Gastrocnemius medialis (tissue), 4 donors: ENCODE results near the gene UBE2L3. TPM values are rescaled to one million over a fixed set of nuclear protein-coding genes. Genes with fewer than 3 reads are reported as not detected.

Experiments
- ATAC-seq, 2 donors: fragments of 150-250 bp; one replicate each; pipeline ENCODE4 v1.9.1; 2016
- DNase-seq, 2 donors: peaks; one replicate each; pipeline ENCODE4 v3.0.0-alpha.2; 2019
- H3K27ac ChIP-seq, 4 donors: fragments of 200-600 bp; sonication (generic); 1 replicate in 1 of 4; 2 replicates in 3 of 4; pipeline ENCODE4 v1.5.1; 2016 to 2018; ENCODE audit warnings: mild to moderate bottlenecking in 2 of 4, moderate library complexity in 1 of 4
- H3K27me3 ChIP-seq, 3 donors: fragments of 200-600 bp; sonication (generic) in 2 of 3; 1 replicate in 1 of 3; 2 replicates in 2 of 3; pipeline versions ENCODE4 v1.5.1 to v1.6.0; 2016 to 2019; ENCODE audit warnings: mild to moderate bottlenecking in 1 of 3, moderate library complexity in 1 of 3
- H3K36me3 ChIP-seq, 2 donors: fragments of 200-600 bp; sonication (generic) in 1 of 2; one replicate each; pipeline ENCODE4 v1.5.1; 2017 to 2018
- H3K4me1 ChIP-seq, 2 donors: fragments of 200-600 bp; sonication (generic) in 1 of 2; one replicate each; pipeline ENCODE4 v1.5.1; 2016 to 2017; ENCODE audit warnings: mild to moderate bottlenecking in 2 of 2
- H3K4me3 ChIP-seq, 4 donors: fragments of 200-600 bp; sonication (generic) in 3 of 4; 1 replicate in 1 of 4; 2 replicates in 3 of 4; pipeline ENCODE4 v1.5.1; 2016 to 2019; ENCODE audit warnings: mild to moderate bottlenecking in 2 of 4
- H3K9me3 ChIP-seq, 3 donors: fragments of 200-600 bp; sonication (generic) in 2 of 3; 1 replicate in 1 of 3; 2 replicates in 2 of 3; pipeline ENCODE4 v1.5.1; 2016 to 2019
- POLR2A ChIP-seq, 2 donors: fragments of 450-650 bp; IDR thresholded peaks; one replicate each; pipeline ENCODE4 v1.6.1; 2017; ENCODE audit warnings: antibody characterized with exemption in 2 of 2, mild to moderate bottlenecking in 2 of 2, moderate library complexity in 2 of 2
- in situ Hi-C, 4 donors: fragments of 200-750 bp; cut with MboI; loops; one replicate each; pipeline versions ENCODE4 v1.15.0 to v1.8.0; 2017; ENCODE audit warnings: low sequenced_read_pairs in 4 of 4
- intact Hi-C: fragments of 100-400 bp; cut with DNase I; formaldehyde crosslinking; loops from one replicate; pipeline ENCODE4 v1.15.1; 2023; ENCODE audit warnings: low total_unique reads
- total RNA-seq, 4 donors: library from RNA; depleted of rRNA; stranded (reverse); fragments of >200 nt; gene quantifications; one replicate each; pipeline versions ENCODE4 v1.1.0 to v1.2.3, GENCODE V29; 2016
- TF ChIP-seq, protein P1 (sequence below), 5 experiments: fragments of 450-650 bp in 3 of 5; fragments of 200-600 bp in 2 of 5; sonication (generic) in 2 of 5; IDR thresholded peaks in 4 of 5; conservative IDR thresholded peaks in 1 of 5; 1 replicate in 4 of 5; 2 replicates in 1 of 5; pipeline ENCODE4 v1.5.1; 2016 to 2019; ENCODE audit warnings: antibody characterized with exemption in 5 of 5, mild to moderate bottlenecking in 3 of 5, moderate library complexity in 3 of 5

Gene UBE2L3
- total RNA-seq, 4 donors from 2014 or later, result 61.5 to 88.7 (median 70.5) TPM

DNA sequence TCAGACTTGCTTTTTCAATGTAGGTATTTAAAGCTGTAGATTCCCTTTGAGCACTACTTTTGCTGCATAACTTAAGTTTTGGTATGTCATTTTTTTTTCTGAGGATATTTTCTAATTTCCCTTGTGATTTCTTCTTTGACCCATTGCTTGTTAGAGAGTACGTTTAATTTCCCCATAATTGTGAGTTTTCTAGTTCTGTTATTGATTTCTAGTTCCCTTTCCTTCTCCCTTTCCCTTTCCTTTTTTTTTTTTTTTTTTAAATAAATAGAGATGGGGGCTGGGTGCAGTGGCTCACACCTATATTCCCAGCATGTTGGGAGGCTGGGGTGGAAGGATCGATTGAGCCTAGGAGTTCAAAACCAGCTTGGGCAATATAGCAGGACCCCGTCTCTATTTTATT, 30.8 kb downstream of the UBE2L3 start:
- in situ Hi-C loops (no loop called here), intact Hi-C loops (no loop called here)
- H3K4me1 ChIP-seq, result peaks cover 14 to 24% of the 10 kb centered on the region in 2 donors
- no peak overlapping the region for H3K4me3 ChIP-seq
- TF ChIP-seq, protein P1, sequence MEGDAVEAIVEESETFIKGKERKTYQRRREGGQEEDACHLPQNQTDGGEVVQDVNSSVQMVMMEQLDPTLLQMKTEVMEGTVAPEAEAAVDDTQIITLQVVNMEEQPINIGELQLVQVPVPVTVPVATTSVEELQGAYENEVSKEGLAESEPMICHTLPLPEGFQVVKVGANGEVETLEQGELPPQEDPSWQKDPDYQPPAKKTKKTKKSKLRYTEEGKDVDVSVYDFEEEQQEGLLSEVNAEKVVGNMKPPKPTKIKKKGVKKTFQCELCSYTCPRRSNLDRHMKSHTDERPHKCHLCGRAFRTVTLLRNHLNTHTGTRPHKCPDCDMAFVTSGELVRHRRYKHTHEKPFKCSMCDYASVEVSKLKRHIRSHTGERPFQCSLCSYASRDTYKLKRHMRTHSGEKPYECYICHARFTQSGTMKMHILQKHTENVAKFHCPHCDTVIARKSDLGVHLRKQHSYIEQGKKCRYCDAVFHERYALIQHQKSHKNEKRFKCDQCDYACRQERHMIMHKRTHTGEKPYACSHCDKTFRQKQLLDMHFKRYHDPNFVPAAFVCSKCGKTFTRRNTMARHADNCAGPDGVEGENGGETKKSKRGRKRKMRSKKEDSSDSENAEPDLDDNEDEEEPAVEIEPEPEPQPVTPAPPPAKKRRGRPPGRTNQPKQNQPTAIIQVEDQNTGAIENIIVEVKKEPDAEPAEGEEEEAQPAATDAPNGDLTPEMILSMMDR (IDR thresholded peaks at IDR 0.05 in 4 of 5, conservative IDR thresholded peaks at IDR 0.05 in 1 of 5), result no peak
- TF ChIP-seq POLR2A (IDR thresholded peaks at IDR 0.05), result no peak
- H3K9me3 ChIP-seq, result no peaks in the 10 kb centered on the region
- no peak overlapping the region for H3K27ac ChIP-seq
- H3K27me3 ChIP-seq, result no peaks in the 10 kb centered on the region
- DNase-seq, result no peak
- H3K36me3 ChIP-seq, result peaks cover 0 to 24% of the 10 kb centered on the region in 2 donors
- ATAC-seq, result no peak

DNA sequence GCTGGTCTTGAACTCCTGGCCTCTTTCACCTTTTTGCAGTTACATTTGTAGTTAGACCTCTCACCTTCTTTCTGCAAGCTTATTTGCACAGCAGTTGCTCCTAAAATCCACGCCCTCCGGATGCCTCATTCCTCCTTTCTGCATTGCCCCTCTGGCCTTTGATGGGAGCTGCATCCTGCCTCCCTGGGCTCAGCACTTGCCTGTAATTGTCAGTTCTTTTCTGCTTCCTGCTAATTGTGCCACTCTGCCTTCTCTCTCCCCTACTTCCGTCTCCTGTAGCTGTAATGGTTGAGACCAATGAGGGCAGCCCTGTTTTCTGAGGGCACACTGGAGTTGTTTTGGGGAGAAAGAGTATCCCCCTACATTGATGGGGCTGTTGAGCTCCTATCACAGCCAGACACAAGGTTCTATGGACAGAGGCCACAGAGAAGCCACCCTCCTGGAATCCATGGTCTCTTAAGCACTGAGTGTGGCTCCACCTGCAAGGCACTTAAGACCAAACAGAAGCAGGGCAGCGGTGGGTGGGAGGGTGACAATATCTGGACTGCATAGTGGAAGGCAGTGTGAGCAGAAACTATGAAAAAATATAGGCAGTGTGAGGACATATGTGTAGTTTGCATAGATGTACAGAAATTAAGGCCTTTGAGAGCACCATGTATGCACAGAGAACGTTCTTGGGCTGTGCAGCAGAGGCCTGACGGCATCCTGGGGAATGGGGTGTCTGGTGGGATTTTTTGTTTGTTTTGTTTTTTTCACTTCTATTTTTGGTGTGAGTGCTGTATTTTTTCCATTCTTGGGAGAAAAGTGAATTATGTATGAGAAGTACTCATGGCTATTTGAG, 31.8 kb downstream of the UBE2L3 start:
- no peaks in the 10 kb centered on the region for H3K9me3 ChIP-seq
- TF ChIP-seq, protein P1 (IDR thresholded peaks at IDR 0.05 in 4 of 5, conservative IDR thresholded peaks at IDR 0.05 in 1 of 5), result no peak
- TF ChIP-seq POLR2A (IDR thresholded peaks at IDR 0.05), result no peak
- ATAC-seq (no peak), DNase-seq (no peak)
- intact Hi-C loops, result no loop called here
- in situ Hi-C loops, result no loop called here
- no peaks in the 10 kb centered on the region for H3K27me3 ChIP-seq
- H3K36me3 ChIP-seq, result peaks cover 0 to 15% of the 10 kb centered on the region in 2 donors
- H3K27ac ChIP-seq, result no peak overlapping the region
- H3K4me1 ChIP-seq, result peaks cover 10 to 16% of the 10 kb centered on the region in 2 donors
- no peak overlapping the region for H3K4me3 ChIP-seq

DNA sequence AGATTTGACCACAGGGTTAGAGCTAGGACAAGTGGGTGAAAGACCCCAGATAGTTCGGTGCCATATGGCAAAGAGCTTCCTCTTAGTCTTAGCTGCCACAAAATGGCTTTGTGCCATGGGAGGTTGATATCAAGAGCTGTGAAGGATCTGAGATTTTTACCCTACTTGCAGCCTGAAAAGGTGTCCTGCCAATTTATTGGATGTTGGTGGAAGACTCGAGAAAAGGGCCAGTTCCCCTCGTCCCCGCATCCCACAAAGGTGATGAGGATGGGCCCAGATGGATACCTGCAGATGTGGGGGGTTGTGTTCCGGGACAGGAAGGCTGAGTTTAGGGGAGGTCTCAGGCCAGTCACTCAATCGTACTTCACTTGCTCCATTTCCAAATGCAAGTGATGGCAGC, 35.1 kb downstream of the UBE2L3 start:
- H3K4me1 ChIP-seq, result peaks cover 8 to 10% of the 10 kb centered on the region in 2 donors
- intact Hi-C loops (no loop called here), in situ Hi-C loops (no loop called here)
- H3K27ac ChIP-seq, result no peak overlapping the region
- DNase-seq, result no peak
- no peaks in the 10 kb centered on the region for H3K9me3 ChIP-seq
- no peak for TF ChIP-seq POLR2A (IDR thresholded peaks at IDR 0.05)
- TF ChIP-seq, protein P1 (IDR thresholded peaks at IDR 0.05 in 4 of 5, conservative IDR thresholded peaks at IDR 0.05 in 1 of 5), result no peak
- no peaks in the 10 kb centered on the region for H3K27me3 ChIP-seq
- H3K36me3 ChIP-seq, result no peaks in the 10 kb centered on the region
- ATAC-seq, result no peak
- no peak overlapping the region for H3K4me3 ChIP-seq

DNA sequence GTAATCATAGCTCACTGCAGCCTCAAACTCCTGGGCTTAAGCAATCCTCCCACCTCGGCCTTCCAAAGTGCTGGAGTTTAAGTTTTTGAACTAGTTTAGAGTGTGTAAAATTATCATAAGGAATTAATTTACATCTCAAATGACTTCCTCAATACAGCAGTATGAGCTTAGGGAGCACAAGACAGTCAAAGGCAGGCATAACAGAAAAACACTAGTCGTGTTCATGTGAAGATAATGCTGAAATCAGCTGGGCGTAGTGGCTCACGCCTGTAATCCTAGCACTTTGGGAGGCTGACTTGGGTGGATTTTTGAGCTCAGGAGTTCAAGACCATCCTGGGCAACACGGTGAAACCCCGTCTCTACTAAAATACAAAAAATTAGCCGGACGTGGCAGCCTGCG, 36.5 kb downstream of the UBE2L3 start:
- Histone ChIP-seq H3K27me3 (no peaks in the 10 kb centered on the region), H3K9me3 (no peaks in the 10 kb centered on the region), H3K36me3 (no peaks in the 10 kb centered on the region), H3K4me3 (no peak overlapping the region), H3K27ac (no peak overlapping the region), H3K4me1 (peaks cover 10 to 11% of the 10 kb centered on the region in 2 donors)
- DNase-seq (no peak), ATAC-seq (no peak)
- in situ Hi-C loops (no loop called here), intact Hi-C loops (no loop called here)
- TF ChIP-seq, protein P1 (IDR thresholded peaks at IDR 0.05 in 4 of 5, conservative IDR thresholded peaks at IDR 0.05 in 1 of 5), result no peak
- TF ChIP-seq POLR2A (IDR thresholded peaks at IDR 0.05), result no peak
